ENCODE measurements around the gene NECAP2.
"Not testable (repeated sequence)": the region's sequence is repeated elsewhere in the genome, so short reads cannot be mapped to it uniquely, and the experiment has no call there.

NECAP2 gene

DNA sequence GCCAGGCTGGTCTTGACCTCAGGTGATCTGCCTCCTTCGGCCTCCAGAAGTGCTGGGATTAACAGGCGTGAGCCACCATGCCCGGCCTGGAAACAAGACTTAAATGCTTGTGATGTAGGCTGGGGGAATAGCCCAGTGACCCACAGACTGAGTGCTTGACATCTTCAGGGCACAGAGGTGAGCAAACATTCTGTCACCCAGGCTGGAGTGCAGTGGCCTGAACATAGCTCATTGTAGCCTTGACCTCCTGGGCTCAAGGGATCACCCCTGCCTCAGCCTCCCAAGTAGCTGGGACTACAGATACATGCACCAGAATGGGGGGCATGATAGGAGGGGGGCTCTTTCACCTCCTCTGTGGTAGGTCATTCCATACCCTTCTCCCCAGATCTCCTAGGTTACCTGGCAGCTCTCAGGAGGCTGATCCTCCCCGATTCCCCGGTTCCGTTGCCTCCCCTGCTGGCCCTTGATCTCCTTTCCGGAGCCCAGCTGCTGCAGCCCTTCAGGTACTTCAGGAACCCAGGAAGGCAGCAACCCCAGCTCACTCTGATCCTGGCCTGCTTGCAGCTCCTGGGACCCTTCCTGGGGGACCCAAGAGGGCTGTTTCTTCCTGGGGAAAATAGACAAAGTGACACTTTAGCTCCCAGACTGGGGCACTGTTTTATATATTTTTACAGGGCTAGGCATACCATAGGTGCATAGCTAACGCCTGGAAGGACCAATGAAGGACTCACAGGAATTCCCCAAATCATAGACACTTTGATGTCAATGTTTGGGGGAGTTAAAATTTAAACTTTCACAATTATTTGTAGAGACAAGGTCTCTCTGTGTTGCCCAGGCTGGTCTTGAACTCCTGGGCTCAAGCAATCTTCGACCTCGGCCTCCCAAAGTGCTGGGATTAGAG is 15.1 kb upstream of the NECAP2 start:
- no peak for DNase-seq

DNA sequence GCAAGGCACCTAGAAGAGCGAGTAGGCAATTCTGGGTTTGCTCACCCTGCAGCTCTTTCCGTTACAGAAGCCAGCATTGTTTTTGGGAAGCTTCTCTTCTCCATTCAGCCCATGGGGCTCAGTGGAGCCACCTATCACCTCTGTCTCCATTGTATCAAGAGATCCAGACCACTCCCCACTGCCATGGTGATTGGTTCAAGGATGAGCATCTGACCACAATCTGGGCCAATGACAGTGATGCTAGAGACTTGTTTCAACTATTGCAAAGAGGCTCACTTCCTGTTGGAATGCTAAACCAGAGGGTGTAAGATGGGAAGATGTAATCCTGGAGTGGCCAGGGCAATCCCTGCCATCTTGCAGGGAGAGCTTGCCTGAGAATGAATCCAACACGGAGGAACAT is 9.9 kb upstream of the NECAP2 start:
- no peak for DNase-seq

DNA sequence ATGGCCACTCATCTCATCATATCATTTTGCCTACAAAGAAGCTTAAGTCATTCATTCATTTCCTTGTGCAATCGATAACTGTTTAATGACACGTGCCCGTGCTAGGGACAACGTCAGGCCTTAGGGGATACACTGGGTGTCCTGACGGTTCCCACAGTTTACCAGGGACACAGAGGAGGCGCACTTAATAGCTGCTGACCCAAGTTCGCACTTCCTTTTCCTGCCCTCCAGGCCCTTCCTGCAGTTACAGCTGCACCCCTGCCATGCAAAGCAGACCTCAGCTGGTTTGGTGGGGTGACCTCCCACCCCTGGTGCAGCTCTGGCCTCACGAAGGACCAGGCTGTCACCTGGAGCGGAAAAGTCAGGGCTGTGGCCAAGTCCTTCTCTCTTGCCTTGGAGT is 7.5 kb upstream of the NECAP2 start:
- DNase-seq, result no peak

DNA sequence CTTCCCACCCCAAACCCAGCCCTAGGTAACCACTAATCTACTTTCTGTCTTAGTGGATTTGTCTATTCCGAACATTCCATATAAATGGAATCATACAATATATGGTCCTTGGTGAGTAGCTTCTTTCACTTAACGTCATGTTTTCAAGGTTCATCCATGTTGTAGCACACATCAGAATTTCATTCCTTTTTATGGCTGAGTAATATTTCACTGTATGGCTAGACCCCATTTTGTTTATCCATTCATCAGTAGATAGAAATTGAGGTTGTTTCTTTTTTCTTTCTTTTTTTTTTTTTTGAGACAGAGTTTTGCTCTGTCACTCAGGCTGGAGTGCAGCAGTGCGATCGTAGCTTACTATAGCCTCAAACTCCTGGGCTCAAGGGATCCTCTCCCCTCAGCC is 6.5 kb upstream of the NECAP2 start:
- no peak for DNase-seq

DNA sequence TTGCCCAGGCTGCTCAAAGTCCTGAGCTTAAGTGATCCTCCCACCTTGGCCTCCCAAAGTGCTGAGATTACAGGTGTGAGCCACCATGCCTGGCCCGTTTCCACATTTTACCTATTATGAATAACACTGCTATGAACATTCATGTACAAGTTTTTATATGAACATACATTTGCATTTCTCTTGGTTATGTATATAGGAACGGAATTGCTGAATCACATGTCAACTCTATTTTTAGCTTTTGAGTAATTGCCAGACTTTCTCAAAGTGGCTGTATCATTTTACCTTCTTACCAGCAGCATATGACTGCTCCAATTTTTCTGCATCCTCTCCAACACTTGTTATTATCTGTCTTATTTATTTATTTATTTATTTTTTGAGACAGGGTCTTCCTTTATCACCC is 6.0 kb upstream of the NECAP2 start:
- DNase-seq, result no peak

DNA sequence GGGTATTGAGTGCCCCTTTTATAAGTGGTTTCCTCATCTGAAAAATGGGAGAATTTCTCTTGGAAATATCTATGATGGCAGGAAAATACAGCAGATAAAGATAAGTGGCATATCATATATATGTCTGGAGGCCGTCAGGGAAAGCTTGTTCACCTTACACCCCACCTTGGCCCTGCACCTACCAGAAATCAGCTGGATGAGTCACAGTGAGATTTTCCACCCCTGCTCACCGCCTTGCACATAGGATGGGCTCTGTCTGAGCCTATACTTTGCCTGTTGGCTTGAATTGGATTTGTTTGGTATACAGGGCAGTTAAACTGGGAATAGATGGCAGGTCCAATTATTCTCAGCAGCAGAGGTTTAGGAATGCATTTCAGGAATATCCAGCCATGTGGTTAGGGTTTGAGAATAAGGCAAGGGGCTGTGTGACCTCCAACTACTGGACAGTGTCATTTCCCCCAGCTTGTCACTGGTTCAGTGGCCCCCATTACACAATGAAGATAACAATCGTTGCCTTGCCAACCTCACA is 3.5 kb upstream of the NECAP2 start, which contains the start of gene SPATA21:
Gene SPATA21 (minus strand): TSS at position 479 of the 529 bp plus-strand sequence. CDS start 6,053 bp downstream, outside the sequence.
- no peak for DNase-seq

DNA sequence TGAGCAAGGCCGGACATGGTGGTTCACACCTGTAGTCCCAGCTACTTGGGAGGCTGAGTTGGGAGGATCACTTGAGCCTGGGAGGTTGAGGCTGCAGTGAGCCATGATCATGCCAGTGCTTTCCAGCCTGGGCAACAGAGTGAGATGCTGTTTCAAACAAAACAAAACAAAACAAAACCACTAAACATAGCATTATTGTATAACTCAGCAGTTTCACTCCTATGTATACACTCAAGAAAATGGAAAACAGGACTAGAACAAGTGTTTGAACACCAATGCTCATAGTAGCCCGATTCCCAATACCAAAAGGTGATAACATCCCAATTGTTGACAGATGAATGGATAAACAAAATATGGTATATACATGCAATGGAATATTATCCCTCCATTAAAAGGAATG is 2.0 kb upstream of the NECAP2 start:
- DNase-seq, result no peak

DNA sequence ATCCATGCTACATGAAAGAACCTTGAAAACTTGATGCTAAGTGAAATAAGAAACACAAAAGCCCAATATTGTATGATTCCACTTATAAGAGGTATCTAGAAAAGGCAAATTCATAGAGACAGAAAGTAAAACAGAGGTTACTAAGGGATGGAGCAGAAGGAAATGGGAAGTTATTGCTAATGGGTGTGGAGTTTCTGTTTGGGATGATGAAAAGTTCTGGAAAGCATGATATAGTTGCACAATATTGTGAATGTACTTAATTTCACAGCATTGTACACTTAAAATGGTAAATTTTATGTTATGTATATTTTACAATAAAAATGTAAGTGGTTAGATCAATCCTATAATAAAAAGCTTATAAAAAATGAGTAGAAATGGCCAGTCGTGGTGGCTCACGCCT is 1.6 kb upstream of the NECAP2 start:
- DNase-seq, result no peak

DNA sequence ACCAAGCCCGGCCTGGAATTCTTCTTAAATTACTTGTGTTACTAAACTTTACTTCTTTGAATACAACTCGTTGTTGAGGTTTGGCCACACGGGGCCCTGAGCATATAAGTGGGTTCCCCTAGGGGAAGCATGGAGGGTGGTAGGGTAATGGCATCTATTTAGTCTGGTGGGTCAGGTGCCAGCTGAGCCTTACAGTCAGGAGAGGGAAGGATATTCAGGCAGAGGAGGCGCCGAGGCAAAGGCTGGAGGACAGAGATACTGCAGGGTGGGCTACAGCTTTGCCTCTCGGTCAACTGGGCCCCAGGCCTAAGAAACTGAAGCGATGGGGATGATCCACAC is 424 bp upstream of the NECAP2 start:
- peak in 1 of 51 donors; percentile 42 for DNase-seq

DNA sequence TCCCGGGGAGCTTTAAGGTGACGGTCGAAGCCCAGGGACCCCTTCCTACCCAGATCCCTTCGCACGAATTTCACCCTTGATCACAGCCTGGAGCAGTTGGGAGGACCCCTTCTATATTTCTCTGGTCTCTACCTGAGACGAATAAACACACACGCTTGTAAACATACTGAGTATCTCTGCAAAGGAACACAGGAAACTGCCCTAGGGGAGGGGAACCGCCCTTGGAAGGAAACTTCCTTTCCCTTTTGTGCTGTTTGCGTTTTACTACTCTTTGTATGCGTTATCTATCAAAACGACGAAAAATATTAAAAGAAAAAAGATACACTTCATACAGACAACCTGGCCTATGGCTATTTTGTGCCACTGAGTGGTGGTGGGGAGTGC is 750 bp downstream of the NECAP2 start:
- no peak for DNase-seq

DNA sequence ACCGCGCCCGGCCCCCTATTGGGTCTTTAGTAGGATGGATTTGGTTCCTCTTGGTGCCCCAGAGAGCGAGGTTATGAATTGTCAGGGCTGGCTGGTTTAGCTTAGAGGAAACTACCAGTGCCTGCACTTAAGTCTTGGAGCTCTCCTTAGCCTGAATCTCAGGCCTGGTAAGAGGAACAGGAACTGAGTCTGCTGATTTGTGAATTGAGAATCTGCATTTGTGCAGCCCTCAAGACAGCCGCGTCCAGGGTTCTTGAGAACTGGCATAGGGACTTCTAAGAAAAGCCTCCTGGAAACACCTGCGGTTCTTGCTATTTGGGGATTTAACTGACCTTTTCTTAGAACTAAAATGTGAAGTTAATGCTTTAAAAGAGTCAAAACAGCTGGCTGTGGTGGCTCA is 1.7 kb downstream of the NECAP2 start:
- no peak for DNase-seq

DNA sequence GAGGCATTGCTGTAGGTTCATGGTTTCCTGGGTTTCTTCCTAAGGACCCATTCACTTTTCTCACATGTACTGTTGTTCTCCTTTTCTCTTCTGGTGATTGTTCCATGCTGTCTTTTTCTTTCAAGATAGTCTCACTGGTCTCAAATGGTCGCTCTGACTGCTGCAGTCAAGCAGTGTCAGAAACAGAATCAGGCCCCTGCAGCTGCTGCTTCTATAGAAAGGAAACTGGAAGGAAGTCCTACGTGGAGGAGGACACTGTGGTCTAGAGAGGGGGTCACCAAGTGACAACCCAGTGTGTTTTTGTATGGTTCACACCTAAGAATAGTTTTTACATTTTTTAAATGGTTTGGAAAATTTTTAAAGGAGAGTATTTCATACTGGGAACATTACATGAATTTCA is 2.4 kb downstream of the NECAP2 start:
- no peak for DNase-seq

DNA sequence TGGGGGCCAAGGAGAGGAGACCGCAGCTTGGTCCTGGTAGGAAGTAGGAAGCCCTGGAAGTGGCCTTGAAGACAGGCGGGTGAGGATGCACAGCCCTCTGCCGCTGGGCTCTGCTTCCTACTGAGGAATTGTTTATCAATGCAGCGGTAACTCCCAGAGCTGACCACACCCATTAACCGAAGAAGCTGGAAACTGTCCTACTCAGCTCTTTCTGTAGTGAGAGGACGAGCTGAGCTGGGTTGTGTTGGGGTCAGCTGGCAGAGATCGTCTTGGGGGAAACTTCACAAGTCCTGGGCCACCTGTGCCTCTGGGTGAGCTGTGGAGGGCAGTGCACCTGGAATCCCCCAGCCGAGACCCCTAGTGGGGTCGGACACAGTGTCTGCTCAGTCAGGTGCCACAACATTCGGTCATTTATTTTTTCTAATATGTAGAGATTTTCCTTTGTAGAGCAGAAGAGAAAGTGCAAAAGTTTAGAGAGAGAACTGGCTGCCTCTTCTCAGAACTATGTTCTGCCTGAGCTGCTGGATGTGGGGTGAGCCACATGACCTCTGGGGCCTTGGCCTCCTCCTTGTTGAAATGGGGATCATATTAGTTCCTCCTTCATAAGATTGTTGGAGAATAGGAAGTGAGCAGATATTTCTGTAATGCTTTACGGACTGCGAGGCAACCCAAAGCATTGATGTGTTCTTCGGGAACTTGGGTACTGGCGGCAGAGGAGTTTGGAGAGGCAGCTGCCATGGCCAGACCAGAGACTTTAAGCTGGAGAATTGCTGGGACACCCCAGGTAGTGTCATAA is 3.6 kb downstream of the NECAP2 start:
- no peak for DNase-seq

DNA sequence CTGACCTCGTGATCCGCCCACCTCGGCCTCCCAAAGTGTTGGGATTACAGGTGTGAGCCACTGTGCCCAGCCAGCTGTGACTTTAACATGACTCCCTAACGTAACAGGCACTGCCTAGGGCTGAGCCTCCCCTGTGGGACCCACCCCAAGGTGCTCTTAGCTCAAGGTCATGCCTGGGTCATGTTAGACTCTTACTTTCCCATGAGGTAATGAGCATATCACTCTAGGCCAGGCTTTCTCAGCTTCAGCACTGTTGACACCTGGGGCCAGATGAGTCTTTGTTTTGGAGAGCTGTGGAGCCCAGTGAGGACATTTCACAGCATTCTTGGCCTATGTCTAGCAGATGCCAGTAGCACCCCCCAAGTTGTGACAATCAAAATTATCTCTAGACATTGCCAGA is 4.5 kb downstream of the NECAP2 start:
- no peak for DNase-seq

DNA sequence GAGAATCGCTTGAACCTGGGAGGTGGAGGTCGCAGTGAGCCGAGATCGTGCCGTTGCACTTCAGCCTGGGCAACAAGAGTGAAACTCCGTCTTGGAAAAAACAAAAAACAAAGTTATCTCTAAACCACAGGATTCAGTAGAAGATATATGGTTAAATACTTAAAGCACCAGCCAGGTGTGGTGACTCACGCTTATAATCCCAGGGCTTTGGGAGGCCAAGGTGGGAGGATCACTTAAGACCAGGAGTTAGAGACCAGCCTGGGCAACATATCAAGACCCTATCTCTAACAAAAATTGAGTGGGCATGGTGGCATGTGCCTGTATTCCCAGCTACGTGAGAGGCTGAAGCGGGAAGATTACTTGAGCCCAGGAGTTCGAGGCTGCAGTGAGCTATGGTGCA is 5.6 kb downstream of the NECAP2 start:
- DNase-seq, result no peak

DNA sequence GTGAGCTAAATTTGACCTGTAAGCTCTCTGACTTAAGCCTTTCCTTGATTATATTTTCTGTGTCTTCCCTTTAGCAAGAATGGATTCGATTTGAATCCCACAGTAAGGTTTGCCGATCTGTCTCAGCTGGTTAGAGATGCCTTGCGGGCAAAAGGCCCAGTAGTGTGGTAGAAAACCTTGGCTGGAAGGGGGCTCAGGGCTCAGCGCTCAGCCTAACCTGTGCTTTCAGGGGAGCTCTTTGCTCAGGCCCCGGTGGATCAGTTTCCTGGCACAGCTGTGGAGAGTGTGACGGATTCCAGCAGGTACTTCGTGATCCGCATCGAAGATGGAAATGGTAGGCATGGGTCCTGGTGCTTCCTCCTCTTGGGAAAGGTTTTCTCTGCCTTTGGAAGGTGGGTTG is 7.1 kb downstream of the NECAP2 start:
- no peak for DNase-seq

DNA sequence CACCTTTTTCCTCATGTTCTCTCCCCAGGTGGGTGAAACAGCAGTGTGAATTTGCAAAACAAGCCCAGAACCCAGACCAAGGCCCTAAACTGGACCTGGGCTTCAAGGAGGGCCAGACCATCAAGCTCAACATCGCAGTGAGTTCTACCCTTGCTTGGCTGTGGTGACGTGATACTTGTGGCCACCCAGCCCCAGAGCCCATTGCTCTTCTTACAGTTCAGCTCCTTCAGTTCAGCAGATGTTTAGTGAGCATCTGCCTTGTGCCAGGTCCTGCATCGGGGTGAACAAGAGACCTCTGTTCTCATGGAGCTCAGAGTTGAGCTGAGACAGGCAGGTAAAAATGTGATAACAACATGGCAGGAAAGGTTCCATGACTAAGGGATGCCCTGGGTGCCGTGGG is 8.5 kb downstream of the NECAP2 start:
- no peak for DNase-seq

DNA sequence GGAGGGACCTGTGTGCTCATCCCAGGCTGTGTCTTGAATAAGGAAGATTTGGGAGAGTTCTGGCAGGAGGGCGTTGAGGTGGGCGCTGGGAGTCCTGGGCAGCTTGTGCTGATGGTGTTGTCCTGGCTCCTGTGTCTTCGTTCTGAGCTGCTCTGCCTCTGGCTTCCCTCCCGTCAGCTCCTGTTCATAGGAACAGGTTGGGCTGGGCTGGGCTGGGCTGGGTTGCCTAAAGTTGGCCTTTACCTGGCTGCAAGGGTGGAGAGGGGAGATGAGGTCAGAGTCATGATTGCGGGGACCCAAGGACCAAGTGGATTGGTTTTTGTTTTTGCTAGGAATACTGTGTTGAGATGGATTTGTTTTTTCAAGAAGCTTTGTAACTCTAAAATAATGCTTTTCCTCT is 9.1 kb downstream of the NECAP2 start:
- no peak for DNase-seq

DNA sequence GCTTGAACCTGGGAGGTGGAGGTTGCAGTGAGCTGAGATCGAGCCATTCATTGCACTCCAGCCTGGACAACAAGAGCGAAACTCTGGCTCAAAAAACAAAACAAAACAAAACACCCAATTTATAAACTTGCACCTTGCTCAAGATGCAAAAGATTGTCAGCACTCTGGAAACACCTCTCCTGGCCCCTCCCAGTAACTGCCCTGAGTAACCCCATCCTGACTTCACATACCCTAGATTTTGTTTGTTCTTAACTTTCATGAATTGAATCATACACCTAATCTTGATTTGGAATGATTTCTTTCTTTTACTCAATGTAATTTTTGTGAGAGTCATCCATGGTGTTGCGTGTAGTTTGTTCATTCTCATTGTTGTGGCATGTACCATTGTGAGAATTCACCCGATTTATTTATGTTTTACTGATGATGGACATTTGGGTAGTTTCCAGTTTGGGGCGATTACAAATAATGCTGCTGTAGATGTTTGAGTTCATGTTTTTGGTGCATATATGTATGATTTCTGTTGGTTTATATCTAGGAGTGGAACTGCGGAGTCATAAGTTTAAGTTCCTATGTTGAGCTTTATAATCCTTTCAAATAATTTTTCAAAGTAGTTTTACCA is 10.4 kb downstream of the NECAP2 start:
- no peak for DNase-seq

DNA sequence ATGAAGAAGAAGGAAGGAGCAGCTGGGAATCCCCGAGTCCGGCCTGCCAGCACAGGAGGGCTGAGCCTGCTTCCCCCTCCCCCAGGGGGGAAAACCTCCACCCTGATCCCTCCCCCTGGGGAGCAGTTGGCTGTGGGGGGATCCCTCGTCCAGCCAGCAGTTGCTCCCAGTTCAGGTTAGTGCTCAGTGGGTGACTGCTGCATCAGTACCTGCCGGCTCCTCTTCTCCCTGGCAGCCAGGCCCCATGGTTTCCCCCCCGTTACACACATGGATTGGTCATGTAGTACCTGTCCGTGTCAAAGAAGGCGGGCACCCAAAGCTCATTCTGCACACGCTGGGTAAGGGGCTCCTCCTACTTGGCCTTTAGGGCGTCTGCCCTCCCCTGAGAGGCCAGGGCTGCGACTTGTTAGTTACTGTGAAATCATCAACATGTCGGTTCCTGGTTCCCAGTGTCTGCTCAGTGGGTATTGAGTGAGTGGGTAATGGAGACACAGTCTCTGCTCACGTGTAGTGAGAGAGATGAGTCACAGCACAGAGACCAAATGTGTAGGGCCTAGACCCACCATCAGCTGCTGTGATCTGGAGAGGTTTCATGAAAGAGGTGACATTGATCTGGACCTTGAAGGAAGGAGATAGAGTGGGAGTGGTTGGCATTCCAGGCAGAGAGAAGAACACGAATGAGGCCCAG is 11.5 kb downstream of the NECAP2 start:
- no peak for DNase-seq

DNA sequence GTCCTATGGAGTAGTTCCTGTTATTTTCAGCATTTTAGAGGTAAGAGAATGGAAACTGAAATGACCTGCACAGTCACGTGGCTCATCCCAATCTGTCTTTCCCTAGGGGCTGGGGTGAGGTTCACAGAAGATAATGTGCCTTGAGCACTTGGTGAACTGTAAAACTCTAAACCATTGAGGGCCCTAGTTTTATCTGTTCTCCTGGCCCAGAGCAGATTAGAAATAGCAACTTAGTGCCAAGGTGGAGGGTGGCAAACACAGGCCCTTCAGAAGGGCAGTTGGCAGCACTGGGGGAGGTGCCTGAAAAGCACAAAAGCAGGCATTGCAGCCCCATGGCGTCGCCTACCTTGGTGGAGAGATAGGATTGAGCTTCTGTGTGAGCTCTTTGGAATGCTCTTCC is 14.4 kb downstream of the NECAP2 start:
- DNase-seq, result not testable (repeated sequence)

DNA sequence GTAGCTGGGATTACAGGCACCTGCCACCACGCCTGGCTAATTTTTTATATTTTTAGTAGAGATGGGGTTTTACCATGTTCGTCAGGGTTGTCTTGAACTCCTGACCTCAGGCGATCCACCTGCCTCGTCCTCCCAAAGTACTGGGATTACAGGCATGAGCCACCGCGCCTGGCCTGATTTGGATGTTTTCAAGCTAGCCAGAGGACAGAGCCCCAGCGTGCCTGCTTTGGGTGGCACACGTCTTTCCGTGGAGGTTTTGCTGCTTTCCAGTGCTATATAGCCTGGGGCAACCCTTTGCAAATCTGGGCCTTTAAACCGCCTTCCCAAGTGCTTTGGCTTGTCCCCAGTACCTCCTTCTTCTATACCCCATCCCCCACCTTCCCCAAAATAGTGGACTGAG is 15.6 kb downstream of the NECAP2 start:
- DNase-seq, result not testable (repeated sequence)

Measured in hypothalamus (tissue), 51 donors.